HG03442 (cell line): ENCODE measurements around the gene STAT1.

Experiments
- ATAC-seq: cut with Tn5 transposase; IDR thresholded peaks from one replicate; pipeline ENCODE4 v1.9.1; 2021; ENCODE audit warnings: mild to moderate bottlenecking, moderate library complexity; ENCODE audit not compliant: unreplicated experiment

Gene STAT1

GRCh38 chr2:191032588-191033429 lies 18.8 kb upstream of the STAT1 start:
- no peak for ATAC-seq

GRCh38 chr2:191031256-191031655 lies 17.3 kb upstream of the STAT1 start:
- ATAC-seq, result no peak

- ATAC-seq, result peak; percentile 92
Measured at GRCh38 chr2:191030521-191031154, 16.7 kb upstream of the STAT1 start.

GRCh38 chr2:191029280-191029950 lies 15.4 kb upstream of the STAT1 start:
- no peak for ATAC-seq

- no peak for ATAC-seq
Measured at GRCh38 chr2:191026377-191026776, 12.4 kb upstream of the STAT1 start.

- ATAC-seq, result no peak
Measured at GRCh38 chr2:191025135-191025534, 11.2 kb upstream of the STAT1 start.

GRCh38 chr2:191023235-191023679 lies 9.3 kb upstream of the STAT1 start:
- ATAC-seq, result no peak

GRCh38 chr2:191020742-191021381 lies 6.9 kb upstream of the STAT1 start:
- peak; percentile 17 for ATAC-seq

- peak; percentile 71 for ATAC-seq
Measured at GRCh38 chr2:191020221-191020741, 6.3 kb upstream of the STAT1 start.

GRCh38 chr2:191019376-191019775 lies 5.4 kb upstream of the STAT1 start:
- no peak for ATAC-seq

- peak; percentile 13 for ATAC-seq
Measured at GRCh38 chr2:191018643-191019119, 4.7 kb upstream of the STAT1 start.

GRCh38 chr2:191018048-191018447 lies 4.1 kb upstream of the STAT1 start:
- ATAC-seq, result no peak

GRCh38 chr2:191015831-191016230 lies 1.9 kb upstream of the STAT1 start:
- no peak for ATAC-seq

GRCh38 chr2:191015239-191015638 lies 1.3 kb upstream of the STAT1 start:
- ATAC-seq, result no peak

GRCh38 chr2:191014653-191015020 lies 666 bp upstream of the STAT1 start:
- peak; percentile 8 for ATAC-seq

- no peak for ATAC-seq
Measured at GRCh38 chr2:191013682-191013931, 364 bp downstream of the STAT1 start.

- peak; percentile 0 for ATAC-seq
Measured at GRCh38 chr2:191012845-191013681, 908 bp downstream of the STAT1 start.

- no peak for ATAC-seq
Measured at GRCh38 chr2:191012346-191012745, 1.6 kb downstream of the STAT1 start.

- ATAC-seq, result no peak
Measured at GRCh38 chr2:191010887-191011885, 2.8 kb downstream of the STAT1 start.
